B cell (primary cell): ENCODE results near the gene TPRA1. TPM values are rescaled to one million over a fixed set of nuclear protein-coding genes. Genes with fewer than 3 reads are reported as not detected.

Source experiments
- ATAC-seq: fragments of 200-7000 bp; cut with Tn5 transposase; one replicate; pipeline ENCODE4 v1.10.0; 2021; ENCODE audit warnings: low read depth, mild to moderate bottlenecking, moderate number of reproducible peaks, moderate library complexity
- CTCF ChIA-PET: fragments of 350-600 bp; sonication (Branson Sonifier 250); formaldehyde crosslinking; loops from one replicate; lab custom pipeline; 2021; ENCODE audit warnings: antibody characterized with exemption, inconsistent platforms; lab: Charles Lee
- POLR2A ChIA-PET: fragments of 350-600 bp; sonication (Branson Sonifier 250); formaldehyde crosslinking; loops from one replicate; lab custom pipeline; 2021; ENCODE audit warnings: antibody characterized with exemption; lab: Charles Lee
- DNase-seq: peaks from one replicate; pipeline ENCODE4 v3.0.0; 2013
- H2AFZ ChIP-seq: 2 replicates; pipeline ENCODE4 v1.6.1; 2012; ENCODE audit warnings: mild to moderate bottlenecking, low read depth, low read length; ENCODE audit not compliant: insufficient read depth, poor library complexity, severe bottlenecking
- H3K27ac ChIP-seq, 2 donors: 1 replicate in 1 of 2; 2 replicates in 1 of 2; pipeline ENCODE4 v1.5.1; 2012 to 2013; ENCODE audit warnings: low read length in 2 of 2, mild to moderate bottlenecking in 2 of 2, moderate library complexity in 1 of 2
- H3K27me3 ChIP-seq, 4 experiments: fragments of 200-600 bp in 1 of 4; sonication (generic) in 1 of 4; replicated peaks in 1 of 4; 1 replicate in 2 of 4; 2 replicates in 2 of 4; pipeline versions ENCODE4 v1.6.1 to v1.7.0; 2013 to 2016; ENCODE audit warnings: low read length in 3 of 4, mild to moderate bottlenecking in 2 of 4, mixed read lengths in 1 of 4, moderate library complexity in 1 of 4; ENCODE audit not compliant: insufficient read depth in 4 of 4, control insufficient read depth in 3 of 4; ENCODE audit errors: control extremely low read depth in 1 of 4
- H3K36me3 ChIP-seq, 2 experiments: replicated peaks in 1 of 2; 1 replicate in 1 of 2; 2 replicates in 1 of 2; pipeline versions ENCODE4 v1.6.1 to v1.7.1; 2013; ENCODE audit warnings: low read length in 1 of 2; ENCODE audit not compliant: insufficient read depth in 2 of 2, control insufficient read depth in 1 of 2; ENCODE audit errors: control extremely low read depth in 1 of 2, extremely low read depth in 1 of 2
- H3K4me1 ChIP-seq, 2 donors: fragments of 200-600 bp in 1 of 2; sonication (generic) in 1 of 2; 1 replicate in 1 of 2; 2 replicates in 1 of 2; pipeline versions ENCODE4 v1.5.1 to v1.6.1; 2013 to 2017; ENCODE audit warnings: low read length in 2 of 2; ENCODE audit not compliant: control insufficient read depth in 2 of 2, insufficient read depth in 2 of 2
- H3K4me2 ChIP-seq: replicated peaks from 2 replicates; pipeline ENCODE3; 2012; ENCODE audit warnings: mild to moderate bottlenecking, low read depth, low read length; ENCODE audit not compliant: poor library complexity, severe bottlenecking
- H3K4me3 ChIP-seq, 5 experiments: fragments of 200-600 bp in 1 of 5; sonication (generic) in 1 of 5; 1 replicate in 3 of 5; 2 replicates in 2 of 5; pipeline versions ENCODE4 v1.5.1 to v1.7.0; 2011 to 2016; ENCODE audit warnings: low read length in 4 of 5, mild to moderate bottlenecking in 4 of 5, low read depth in 2 of 5, control low read depth in 1 of 5, moderate library complexity in 1 of 5; ENCODE audit not compliant: insufficient read depth in 1 of 5; ENCODE audit errors: control extremely low read depth in 1 of 5, extremely low read depth in 1 of 5
- H3K79me2 ChIP-seq: fragments of 200-600 bp; sonication (generic); one replicate; pipeline ENCODE4 v1.6.0; 2016; ENCODE audit warnings: low read length; ENCODE audit not compliant: control insufficient read depth, insufficient read depth
- H3K9ac ChIP-seq: fragments of 200-600 bp; sonication (generic); 2 replicates; pipeline ENCODE4 v1.6.1; 2017; ENCODE audit warnings: mild to moderate bottlenecking, low read length, moderate library complexity
- H3K9me3 ChIP-seq, 3 donors: one replicate each; pipeline versions ENCODE4 v1.6.1 to v1.7.1; 2013; ENCODE audit warnings: low read length in 2 of 3; ENCODE audit not compliant: control insufficient read depth in 2 of 3, insufficient read depth in 1 of 3; ENCODE audit errors: control extremely low read depth in 1 of 3
- H4K20me1 ChIP-seq: 2 replicates; pipeline ENCODE4 v1.6.0; 2012; ENCODE audit warnings: mild to moderate bottlenecking, low read length; ENCODE audit not compliant: insufficient read depth, control insufficient read depth, poor library complexity, severe bottlenecking
- H3K27ac Mint-ChIP-seq: one replicate; pipeline ENCODE4 v1.8.0; 2021; ENCODE audit warnings: mixed read lengths
- H3K27me3 Mint-ChIP-seq: one replicate; pipeline ENCODE4 v1.8.0; 2021; ENCODE audit warnings: mixed read lengths
- H3K4me1 Mint-ChIP-seq: one replicate; pipeline ENCODE4 v1.8.0; 2021; ENCODE audit warnings: mixed read lengths
- H3K4me3 Mint-ChIP-seq: one replicate; pipeline ENCODE4 v1.8.0; 2021; ENCODE audit warnings: mixed read lengths
- H3K9me3 Mint-ChIP-seq: one replicate; pipeline ENCODE4 v1.8.0; 2022; ENCODE audit warnings: mixed read lengths; ENCODE audit not compliant: insufficient read depth
- CTCF ChIP-seq: fragments of 200-600 bp; IDR thresholded peaks from one replicate; pipeline ENCODE4 v1.8.0; 2022; ENCODE audit warnings: antibody characterized with exemption, mild to moderate bottlenecking
- EZH2 ChIP-seq: IDR thresholded peaks from 2 replicates; pipeline ENCODE4 v1.6.1; 2012; ENCODE audit warnings: borderline replicate concordance, low read depth, mild to moderate bottlenecking, moderate library complexity, low read length; ENCODE audit not compliant: insufficient read depth, poor library complexity, severe bottlenecking
- WGBS: methylation state at CpG from one replicate; pipeline ENCODE4 v1.1.5; 2013; ENCODE audit warnings: missing lambda C conversion rate; ENCODE audit not compliant: insufficient coverage; 5-methylcytosine and 5-hydroxymethylcytosine counted together
- intact Hi-C: fragments of 100-400 bp; cut with micrococcal nuclease; formaldehyde crosslinking; loops from one replicate; pipeline ENCODE4 v1.10.0; 2022
- polyA plus RNA-seq: library from polyadenylated mRNA; depleted of rRNA; stranded (reverse); fragments of >200 nt; gene quantifications from 2 replicates; pipeline ENCODE4 v1.2.3, GENCODE V29; 2012
- total RNA-seq, 2 donors: library from RNA; stranded (reverse); fragments of 120-200 nt in 1 of 2; gene quantifications; 1 replicate in 1 of 2; 2 replicates in 1 of 2; pipeline versions ENCODE4 v1.2.3 to v1.2.4, GENCODE V29; 2013 to 2022

TPRA1 gene
- total and polyA plus RNA-seq, 2 donors (not counting 1 experiment from before 2014, with no cell fraction given): 19.8 to 27.7 TPM

DNA sequence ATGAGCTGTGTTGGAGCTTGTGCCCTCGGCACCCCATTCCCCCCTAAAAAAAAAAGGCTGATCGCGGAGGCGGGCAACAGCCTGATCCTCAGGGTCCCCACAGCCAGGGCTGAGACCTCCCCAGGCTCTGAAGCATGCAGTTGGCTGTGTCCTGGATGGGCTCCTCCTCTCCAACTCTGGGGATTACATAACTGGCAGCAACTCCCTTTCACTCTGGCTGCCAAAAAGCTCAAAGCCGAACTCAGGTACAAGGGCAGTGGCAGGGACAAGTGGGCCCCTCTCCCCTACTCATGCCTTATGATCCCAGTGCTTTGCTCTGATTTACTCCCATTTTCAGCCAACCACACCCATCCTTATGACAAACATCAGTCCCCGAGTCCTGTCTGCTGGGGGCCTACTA, 18.3 kb downstream of the TPRA1 start:
- no peaks in the 10 kb centered on the region for H3K9me3 ChIP-seq
- no peak overlapping the region for H3K4me2 ChIP-seq
- no peaks in the 10 kb centered on the region for H3K27me3 Mint-ChIP-seq
- H3K27ac Mint-ChIP-seq: no peak overlapping the region
- no peak overlapping the region for H3K27ac ChIP-seq
- H3K4me3 Mint-ChIP-seq: no peak overlapping the region
- H3K36me3 ChIP-seq: peaks cover 0 to 28% of the 10 kb centered on the region in 2 experiments
- H3K27me3 ChIP-seq: no peaks in the 10 kb centered on the region
- H2AFZ ChIP-seq: no peak overlapping the region
- no peak overlapping the region for H3K4me3 ChIP-seq
- H4K20me1 ChIP-seq: peaks cover 13% of the 10 kb centered on the region
- H3K4me1 ChIP-seq: peaks cover 4 to 10% of the 10 kb centered on the region in 2 donors
- H3K4me1 Mint-ChIP-seq: peaks cover 9% of the 10 kb centered on the region
- CTCF ChIA-PET: interaction anchor here (1.6 kb wide), 1 partner anchor 397 kb away, joined by 4 read pairs; no protein-coding TSS in a partner anchor
- H3K9me3 Mint-ChIP-seq: no peaks in the 10 kb centered on the region
- TF ChIP-seq EZH2 (no peak), CTCF (no peak)
- H3K9ac ChIP-seq: no peak overlapping the region
- ATAC-seq (no peak), DNase-seq (no peak)
- POLR2A ChIA-PET: no interaction called here
- no peaks in the 10 kb centered on the region for H3K79me2 ChIP-seq
- intact Hi-C loops: no loop called here
- WGBS: 91% methylated on average over 6 of the region's 6 CpGs

DNA sequence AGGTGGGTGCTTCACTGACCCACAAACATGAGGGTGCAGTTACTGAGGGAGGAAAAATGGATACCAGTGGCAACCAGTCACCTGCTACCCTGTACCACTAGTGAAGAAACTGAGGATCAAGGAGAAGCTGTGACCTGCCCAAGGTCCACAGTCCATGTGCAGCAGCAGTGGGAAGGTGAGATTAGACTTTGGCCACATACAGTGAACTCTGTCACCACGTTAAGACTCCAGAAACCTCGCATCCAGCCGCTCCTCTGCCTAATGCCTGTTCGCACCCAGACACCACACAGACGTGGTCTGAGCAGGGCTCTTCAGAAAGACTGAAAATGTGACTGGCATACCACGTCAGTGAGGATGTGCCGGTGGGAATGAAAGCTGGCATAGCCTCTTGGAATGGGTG, 20.0 kb downstream of the TPRA1 start:
- WGBS: 99% methylated on average over 7 of the region's 7 CpGs
- H3K9me3 ChIP-seq: no peaks in the 10 kb centered on the region
- H3K4me1 Mint-ChIP-seq: peaks cover 9% of the 10 kb centered on the region
- H2AFZ ChIP-seq: no peak overlapping the region
- no peak overlapping the region for H3K4me3 Mint-ChIP-seq
- H3K4me3 ChIP-seq: no peak overlapping the region
- no peak overlapping the region for H3K27ac Mint-ChIP-seq
- ChIA-PET POLR2A (no interaction called here), CTCF (no interaction called here)
- H3K9ac ChIP-seq: no peak overlapping the region
- no peaks in the 10 kb centered on the region for H3K79me2 ChIP-seq
- H3K36me3 ChIP-seq: peaks cover 0 to 28% of the 10 kb centered on the region in 2 experiments
- H3K9me3 Mint-ChIP-seq: no peaks in the 10 kb centered on the region
- peaks cover 13% of the 10 kb centered on the region for H4K20me1 ChIP-seq
- no peak overlapping the region for H3K4me2 ChIP-seq
- DNase-seq (no peak), ATAC-seq (no peak)
- H3K27ac ChIP-seq: no peak overlapping the region
- H3K27me3 ChIP-seq: no peaks in the 10 kb centered on the region
- intact Hi-C loops: no loop called here
- H3K27me3 Mint-ChIP-seq: peaks cover under 1% of the 10 kb centered on the region
- no peak for TF ChIP-seq CTCF
- TF ChIP-seq EZH2: no peak
- H3K4me1 ChIP-seq: peaks cover 4 to 8% of the 10 kb centered on the region in 2 donors
